Large intestine (tissue), 3 donors: ENCODE results near the gene SIGLEC9. TPM values are rescaled to one million over a fixed set of nuclear protein-coding genes. Genes with fewer than 3 reads are reported as not detected.
A peak's percentile ranks its signal among the peaks of the same experiment; 100 is the strongest.

Experiments
- DNase-seq, 2 donors: peaks; one replicate each; pipeline versions ENCODE4 v3.0.0 to v3.0.0-alpha.2; 2013
- H3K27ac ChIP-seq: one replicate; pipeline ENCODE4 v1.5.1; 2013; ENCODE audit warnings: low read length
- H3K27me3 ChIP-seq: 2 replicates; pipeline ENCODE4 v1.6.1; 2013; ENCODE audit warnings: low read length; ENCODE audit not compliant: control insufficient read depth, insufficient read depth
- H3K36me3 ChIP-seq: 2 replicates; pipeline ENCODE4 v1.6.1; 2013; ENCODE audit warnings: low read length; ENCODE audit not compliant: control insufficient read depth, insufficient read depth
- H3K4me1 ChIP-seq: one replicate; pipeline ENCODE4 v1.6.1; 2013; ENCODE audit warnings: low read length; ENCODE audit not compliant: control insufficient read depth, insufficient read depth
- H3K4me3 ChIP-seq: one replicate; pipeline ENCODE4 v1.5.1; 2013; ENCODE audit warnings: low read length
- H3K9me3 ChIP-seq: one replicate; pipeline ENCODE4 v1.6.1; 2013; ENCODE audit warnings: mild to moderate bottlenecking, low read depth, low read length, moderate library complexity; ENCODE audit not compliant: control insufficient read depth
- WGBS: methylation state at CpG from one replicate; pipeline ENCODE4 v1.1.5; 2013; ENCODE audit warnings: low lambda C conversion rate; ENCODE audit not compliant: insufficient coverage; 5-methylcytosine and 5-hydroxymethylcytosine counted together
- polyA plus RNA-seq: library from polyadenylated mRNA; unstranded; fragments of 120-200 nt; gene quantifications from one replicate; pipeline ENCODE4 v1.2.1, GENCODE V29; 2013

SIGLEC9 gene
- polyA plus RNA-seq, 1 donor, result 0.76 TPM

DNA sequence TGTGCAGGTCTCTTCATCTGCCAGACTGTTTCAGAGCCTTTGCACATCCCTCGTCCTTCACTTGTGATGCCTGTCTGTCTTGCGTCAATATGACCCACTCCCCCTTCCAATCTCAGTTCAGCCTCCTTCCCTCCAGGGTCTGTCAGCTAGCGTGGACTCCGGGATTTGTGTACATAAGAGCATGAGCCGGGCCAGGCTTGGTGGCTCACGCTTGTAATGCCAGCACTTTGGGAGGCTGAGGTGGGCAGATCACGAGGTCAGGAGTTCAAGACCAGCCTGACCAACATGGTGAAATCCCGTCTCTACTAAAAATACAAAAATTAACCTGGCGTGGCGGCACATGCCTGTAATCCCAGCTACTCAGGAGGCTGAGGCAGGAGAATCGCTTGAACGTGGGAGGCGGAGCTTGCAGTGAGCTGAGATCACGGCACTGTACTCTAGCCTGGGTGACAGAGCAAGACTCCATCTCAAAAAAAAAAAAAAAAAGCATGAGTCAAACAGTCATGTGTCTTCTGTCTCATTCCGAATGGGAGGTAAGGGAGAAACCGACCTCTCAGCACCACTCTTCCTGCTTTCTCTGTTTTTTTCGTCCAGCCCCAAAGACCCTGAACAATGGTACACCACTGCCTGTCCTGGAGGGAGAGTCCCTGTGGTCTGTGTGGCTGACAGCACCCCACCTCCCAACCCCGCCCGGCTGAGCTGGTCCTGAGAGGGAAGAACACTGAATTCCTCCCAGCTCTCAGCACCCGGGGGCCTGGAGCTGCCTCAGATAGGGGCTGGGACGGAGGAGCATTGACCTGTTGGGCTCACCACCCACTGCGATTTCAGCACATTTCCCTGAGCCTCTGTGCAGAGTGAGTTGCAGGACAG, 2.4 kb upstream of the SIGLEC9 start:
- Histone ChIP-seq H3K9me3 (no peaks in the 10 kb centered on the region), H3K4me3 (no peak overlapping the region), H3K4me1 (no peaks in the 10 kb centered on the region), H3K27me3 (no peaks in the 10 kb centered on the region), H3K36me3 (no peaks in the 10 kb centered on the region), H3K27ac (no peak overlapping the region)
- DNase-seq, result no peak
- no CpG with 5 or more reads among the region's 22 CpGs for WGBS

DNA sequence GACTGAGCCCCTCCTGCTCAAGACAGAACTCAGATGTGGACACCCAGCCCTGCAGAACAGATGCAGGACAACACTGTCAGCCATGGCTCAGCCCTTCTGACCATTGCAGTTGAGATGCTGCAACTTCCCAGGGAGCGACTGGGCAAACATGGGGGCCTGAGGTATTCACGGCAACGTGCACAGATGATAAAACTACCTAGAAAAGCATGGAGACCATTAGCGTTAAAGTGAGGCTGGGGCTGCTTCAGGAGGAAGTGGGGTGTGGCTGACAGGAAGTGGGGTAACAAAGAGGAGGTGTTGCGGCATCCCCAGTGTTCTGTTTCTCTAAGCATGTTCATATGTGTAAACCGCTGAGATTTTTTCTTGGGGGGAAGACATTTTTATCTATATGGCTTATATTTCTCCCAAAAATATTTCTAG, 1.3 kb upstream of the SIGLEC9 start:
- H3K9me3 ChIP-seq, result no peaks in the 10 kb centered on the region
- WGBS, result 100% methylated on average over 1 of the region's 6 CpGs
- H3K4me1 ChIP-seq, result no peaks in the 10 kb centered on the region
- DNase-seq, result no peak
- no peak overlapping the region for H3K4me3 ChIP-seq
- H3K36me3 ChIP-seq, result no peaks in the 10 kb centered on the region
- H3K27ac ChIP-seq, result no peak overlapping the region
- no peaks in the 10 kb centered on the region for H3K27me3 ChIP-seq

DNA sequence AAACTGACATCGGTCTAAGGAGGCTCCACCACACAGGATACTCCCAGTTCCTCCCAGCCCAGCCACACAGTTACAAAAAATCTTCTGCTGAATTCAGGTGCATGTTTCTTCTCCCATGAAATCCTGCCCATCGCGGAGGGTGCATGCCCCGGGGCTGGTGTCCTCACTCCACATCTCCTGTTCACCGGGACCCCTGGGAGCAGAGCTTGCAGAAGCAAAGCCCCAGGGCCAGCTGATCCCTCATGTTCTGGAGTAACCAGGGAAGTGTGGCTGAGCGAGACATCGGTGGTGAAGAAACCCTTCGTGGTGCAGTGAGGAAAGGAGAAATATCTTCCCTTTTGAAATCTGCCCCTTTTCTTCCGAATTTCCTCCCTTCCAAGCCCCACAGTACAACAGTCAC, 904 bp upstream of the SIGLEC9 start:
- no CpG with 5 or more reads among the region's 9 CpGs for WGBS
- H3K27me3 ChIP-seq, result no peaks in the 10 kb centered on the region
- H3K9me3 ChIP-seq, result no peaks in the 10 kb centered on the region
- no peak overlapping the region for H3K27ac ChIP-seq
- H3K4me3 ChIP-seq, result no peak overlapping the region
- no peaks in the 10 kb centered on the region for H3K36me3 ChIP-seq
- no peaks in the 10 kb centered on the region for H3K4me1 ChIP-seq
- no peak for DNase-seq

GRCh38 chr19:51124216-51124615, 490 bp upstream of the SIGLEC9 start:
- DNase-seq, result no peak
- Histone ChIP-seq H3K36me3 (no peaks in the 10 kb centered on the region), H3K9me3 (no peaks in the 10 kb centered on the region), H3K27ac (no peak overlapping the region), H3K27me3 (no peaks in the 10 kb centered on the region), H3K4me1 (no peaks in the 10 kb centered on the region), H3K4me3 (no peak overlapping the region)
- no CpG with 5 or more reads among the region's 9 CpGs for WGBS

GRCh38 chr19:51125421-51126075, 842 bp downstream of the SIGLEC9 start:
- Histone ChIP-seq H3K36me3 (no peaks in the 10 kb centered on the region), H3K27me3 (no peaks in the 10 kb centered on the region), H3K4me3 (no peak overlapping the region), H3K4me1 (no peaks in the 10 kb centered on the region), H3K9me3 (no peaks in the 10 kb centered on the region), H3K27ac (no peak overlapping the region)
- WGBS, result no CpG with 5 or more reads among the region's 16 CpGs
- DNase-seq, result no peak

GRCh38 chr19:51127032-51127431, 2.3 kb downstream of the SIGLEC9 start:
- no peaks in the 10 kb centered on the region for H3K27me3 ChIP-seq
- DNase-seq, result no peak
- no peak overlapping the region for H3K27ac ChIP-seq
- H3K4me3 ChIP-seq, result no peak overlapping the region
- H3K4me1 ChIP-seq, result no peaks in the 10 kb centered on the region
- no peaks in the 10 kb centered on the region for H3K9me3 ChIP-seq
- H3K36me3 ChIP-seq, result no peaks in the 10 kb centered on the region
- WGBS, result no CpG with 5 or more reads among the region's 6 CpGs

- no peaks in the 10 kb centered on the region for H3K27me3 ChIP-seq
- no peaks in the 10 kb centered on the region for H3K4me1 ChIP-seq
- H3K9me3 ChIP-seq, result no peaks in the 10 kb centered on the region
- H3K36me3 ChIP-seq, result no peaks in the 10 kb centered on the region
- no peak overlapping the region for H3K27ac ChIP-seq
- no peak overlapping the region for H3K4me3 ChIP-seq
- WGBS, result 71% methylated on average over 1 of the region's 4 CpGs
- no peak for DNase-seq
Observed at GRCh38 chr19:51127755-51128154, 3.0 kb downstream of the SIGLEC9 start.

GRCh38 chr19:51128227-51128626, 3.5 kb downstream of the SIGLEC9 start:
- no CpG with 5 or more reads among the region's 7 CpGs for WGBS
- H3K27ac ChIP-seq, result no peak overlapping the region
- no peaks in the 10 kb centered on the region for H3K27me3 ChIP-seq
- no peaks in the 10 kb centered on the region for H3K4me1 ChIP-seq
- H3K36me3 ChIP-seq, result no peaks in the 10 kb centered on the region
- no peak overlapping the region for H3K4me3 ChIP-seq
- no peaks in the 10 kb centered on the region for H3K9me3 ChIP-seq
- no peak for DNase-seq

- no peak overlapping the region for H3K27ac ChIP-seq
- no peaks in the 10 kb centered on the region for H3K9me3 ChIP-seq
- WGBS, result no CpG with 5 or more reads among the region's 8 CpGs
- no peaks in the 10 kb centered on the region for H3K4me1 ChIP-seq
- H3K27me3 ChIP-seq, result no peaks in the 10 kb centered on the region
- no peak overlapping the region for H3K4me3 ChIP-seq
- no peaks in the 10 kb centered on the region for H3K36me3 ChIP-seq
- no peak for DNase-seq
Observed at GRCh38 chr19:51129716-51130115, 5.0 kb downstream of the SIGLEC9 start.

GRCh38 chr19:51131780-51132680, 7.3 kb downstream of the SIGLEC9 start:
- Histone ChIP-seq H3K4me1 (no peaks in the 10 kb centered on the region), H3K27ac (no peak overlapping the region), H3K4me3 (no peak overlapping the region), H3K27me3 (peaks cover 4% of the 10 kb centered on the region), H3K36me3 (no peaks in the 10 kb centered on the region), H3K9me3 (no peaks in the 10 kb centered on the region)
- WGBS, result no CpG with 5 or more reads among the region's 24 CpGs
- peak; percentile 23 to 56 for DNase-seq
